ENCODE results near the gene GAB4.

DNA sequence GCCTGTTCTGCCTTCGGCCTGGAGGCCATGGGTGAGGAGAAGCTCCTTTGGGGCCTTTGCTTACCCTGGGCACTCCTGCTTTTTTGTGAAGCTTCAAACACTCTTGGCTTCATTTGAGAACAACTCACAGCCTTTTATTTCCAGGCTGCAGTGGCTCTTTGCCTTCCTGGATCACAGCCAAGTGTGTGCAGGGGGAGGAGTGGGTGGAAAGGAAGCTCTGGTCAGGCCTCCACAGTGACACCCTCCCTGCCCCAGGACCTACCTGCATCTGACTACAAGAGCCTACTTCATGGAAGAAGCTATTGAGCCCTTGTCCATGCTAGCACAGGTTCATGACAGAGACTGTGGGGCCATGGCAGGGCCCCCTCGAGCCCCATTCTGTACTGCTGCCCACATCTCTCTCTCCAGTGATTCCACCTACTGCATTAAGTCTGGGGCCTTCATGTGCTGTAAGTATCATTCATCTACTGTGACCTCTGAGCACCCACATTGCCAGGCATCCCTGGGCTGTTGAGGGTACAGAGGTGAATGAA, 52.3 kb downstream of the GAB4 start:
- no peak for TF ChIP-seq CTCF (IDR thresholded peaks at IDR 0.05)
- TF ChIP-seq POLR2AphosphoS5 (IDR thresholded peaks at IDR 0.05): no peak
- no peak for TF ChIP-seq POLR2A (IDR thresholded peaks at IDR 0.05)
- TF ChIP-seq EP300 (IDR thresholded peaks at IDR 0.05): no peak

Measured in stomach (tissue), 4 donors.